ENCODE data around the gene RNF126. TPM values are rescaled to one million over a fixed set of nuclear protein-coding genes. Genes with fewer than 3 reads are reported as not detected.

Gene RNF126
- total RNA-seq, 2 experiments from 2014 or later = 71.3 to 78.4 TPM

Other genes starting within 250 kb of the RNF126 start
- not detected for gene SHC2, start 202.2 kb downstream of the RNF126 start, total RNA-seq
- under 1 TPM; 0.16 to 0.39 TPM for gene MADCAM1, start 166.7 kb downstream of the RNF126 start, total RNA-seq
- gene TPGS1, start 155.7 kb downstream of the RNF126 start, total RNA-seq = 10 to 100 TPM; 20.1 to 20.7 TPM
- 10 to 100 TPM; 49.0 to 53.0 TPM for gene CDC34, start 131.5 kb downstream of the RNF126 start, total RNA-seq
- gene GZMM, start 119.2 kb downstream of the RNF126 start, total RNA-seq = 10 to 100 TPM; 86.9 to 87.3 TPM
- 100 to 1,000 TPM; 207 to 217 TPM for gene BSG, start 90.6 kb downstream of the RNF126 start, total RNA-seq
- gene HCN2, start 73.3 kb downstream of the RNF126 start, total RNA-seq = 1 to 10 TPM in 1 of 2 experiments, under 1 TPM in 1; 0.84 to 1.3 TPM
- gene POLRMT, start 29.7 kb downstream of the RNF126 start, total RNA-seq = 10 to 100 TPM; 50.6 to 51.0 TPM
- not detected for gene FGF22, start 23.3 kb downstream of the RNF126 start, total RNA-seq
- gene FSTL3, start 13.2 kb upstream of the RNF126 start, total RNA-seq = 1 to 10 TPM; 2.2 to 3.0 TPM
- gene PRSS57, start 32.2 kb upstream of the RNF126 start, total RNA-seq = not detected
- gene PALM, start 45.7 kb upstream of the RNF126 start, total RNA-seq = not detected
- gene MISP, start 87.9 kb upstream of the RNF126 start, total RNA-seq = not detected
- gene PTBP1, start 134.2 kb upstream of the RNF126 start, total RNA-seq = 100 to 1,000 TPM; 524 to 526 TPM
- gene PLPPR3, start 158.7 kb upstream of the RNF126 start, total RNA-seq = not detected
- not detected for gene AZU1, start 164.6 kb upstream of the RNF126 start, total RNA-seq
- gene PRTN3, start 177.8 kb upstream of the RNF126 start, total RNA-seq = not detected
- not detected for gene ELANE, start 189.1 kb upstream of the RNF126 start, total RNA-seq
- gene CFD, start 196.4 kb upstream of the RNF126 start, total RNA-seq = 1 to 10 TPM; 2.1 to 2.2 TPM
- gene MED16, start 230.0 kb upstream of the RNF126 start, total RNA-seq = 10 to 100 TPM; 55.9 to 60.4 TPM
- not detected for gene RNU6-9, start 230.3 kb upstream of the RNF126 start, total RNA-seq

Data from activated CD8-positive, alpha-beta T cell treated with anti-CD3 and anti-CD28 coated beads, Interleukin-2, amount 10 ng/mL, durations not matched to agents 7 days and 5 days (primary cell).